Effector memory CD8-positive, alpha-beta T cell (primary cell): ENCODE results near the gene CLSTN1.
"Not testable (repeated sequence)": the region's sequence is repeated elsewhere in the genome, so short reads cannot be mapped to it uniquely, and the experiment has no call there.

Source experiments
- ATAC-seq: fragments of 150-1000 bp; cut with Tn5 transposase; replicated peaks from 2 replicates; pipeline ENCODE4 v1.10.0; 2021; ENCODE audit warnings: mild to moderate bottlenecking, moderate library complexity
- DNase-seq, 3 experiments: peaks; one replicate each; pipeline ENCODE4 v3.0.0; 2021
- H3K27ac Mint-ChIP-seq, 2 donors: one replicate each; pipeline ENCODE4 v1.8.0; 2022; ENCODE audit warnings: mild to moderate bottlenecking in 2 of 2, mixed read lengths in 2 of 2, moderate library complexity in 2 of 2
- H3K27me3 Mint-ChIP-seq, 2 donors: one replicate each; pipeline ENCODE4 v1.8.0; 2022; ENCODE audit warnings: mixed read lengths in 2 of 2
- H3K36me3 Mint-ChIP-seq: one replicate; pipeline ENCODE4 v1.8.0; 2022; ENCODE audit warnings: mild to moderate bottlenecking, moderate library complexity, mixed read lengths; ENCODE audit not compliant: insufficient read depth
- H3K4me1 Mint-ChIP-seq, 2 donors: one replicate each; pipeline ENCODE4 v1.8.0; 2022; ENCODE audit warnings: low read depth in 2 of 2, mixed read lengths in 2 of 2
- H3K4me3 Mint-ChIP-seq, 2 donors: one replicate each; pipeline ENCODE4 v1.8.0; 2022; ENCODE audit warnings: mild to moderate bottlenecking in 2 of 2, mixed read lengths in 2 of 2, moderate library complexity in 2 of 2
- H3K9me3 Mint-ChIP-seq, 2 donors: one replicate each; pipeline ENCODE4 v1.8.0; 2022; ENCODE audit warnings: mixed read lengths in 2 of 2

Gene CLSTN1

GRCh38 chr1:9814619-9815018 lies 9.1 kb downstream of the CLSTN1 start:
- DNase-seq (no peak), ATAC-seq (no peak)
- peaks cover 10% of the 10 kb centered on the region for H3K36me3 Mint-ChIP-seq
- H3K9me3 Mint-ChIP-seq = no peaks in the 10 kb centered on the region
- no peaks in the 10 kb centered on the region for H3K27me3 Mint-ChIP-seq
- H3K27ac Mint-ChIP-seq = no peak overlapping the region
- H3K4me3 Mint-ChIP-seq = no peak overlapping the region
- H3K4me1 Mint-ChIP-seq = peaks cover 10 to 31% of the 10 kb centered on the region in 2 donors

GRCh38 chr1:9811239-9811966 lies 12.4 kb downstream of the CLSTN1 start:
- peaks cover 30 to 45% of the 10 kb centered on the region in 2 donors for H3K4me1 Mint-ChIP-seq
- no peaks in the 10 kb centered on the region for H3K9me3 Mint-ChIP-seq
- H3K4me3 Mint-ChIP-seq = no peak overlapping the region
- no peaks in the 10 kb centered on the region for H3K27me3 Mint-ChIP-seq
- H3K36me3 Mint-ChIP-seq = peaks cover 14% of the 10 kb centered on the region
- ATAC-seq (no peak), DNase-seq (no peak)
- H3K27ac Mint-ChIP-seq = peak overlapping the region in 1 of 2 donors; percentile 25

- Mint-ChIP-seq H3K27me3 (no peaks in the 10 kb centered on the region), H3K36me3 (peaks cover 14% of the 10 kb centered on the region), H3K27ac (peak overlapping the region; percentile 74 to 91), H3K9me3 (no peaks in the 10 kb centered on the region), H3K4me1 (peaks cover 29 to 42% of the 10 kb centered on the region in 2 donors), H3K4me3 (no peak overlapping the region)
- ATAC-seq = no peak
- DNase-seq = no peak
Observed at GRCh38 chr1:9809100-9809510, 14.7 kb downstream of the CLSTN1 start.

GRCh38 chr1:9808459-9808858 lies 15.3 kb downstream of the CLSTN1 start:
- H3K4me3 Mint-ChIP-seq = no peak overlapping the region
- H3K4me1 Mint-ChIP-seq = peaks cover 26 to 38% of the 10 kb centered on the region in 2 donors
- H3K27me3 Mint-ChIP-seq = no peaks in the 10 kb centered on the region
- peak overlapping the region; percentile 74 to 91 for H3K27ac Mint-ChIP-seq
- peaks cover 9% of the 10 kb centered on the region for H3K36me3 Mint-ChIP-seq
- DNase-seq (no peak), ATAC-seq (no peak)
- H3K9me3 Mint-ChIP-seq = no peaks in the 10 kb centered on the region

- H3K27me3 Mint-ChIP-seq = no peaks in the 10 kb centered on the region
- no peak for ATAC-seq
- no peak for DNase-seq
- H3K4me3 Mint-ChIP-seq = no peak overlapping the region
- H3K36me3 Mint-ChIP-seq = peaks cover 4% of the 10 kb centered on the region
- peak overlapping the region in 1 of 2 donors; percentile 10 for H3K27ac Mint-ChIP-seq
- no peaks in the 10 kb centered on the region for H3K9me3 Mint-ChIP-seq
- H3K4me1 Mint-ChIP-seq = peaks cover 30 to 38% of the 10 kb centered on the region in 2 donors
Observed at GRCh38 chr1:9807541-9807940, 16.2 kb downstream of the CLSTN1 start.

- ATAC-seq, H3K9me3 Mint-ChIP-seq, H3K4me3 Mint-ChIP-seq, DNase-seq, H3K36me3 Mint-ChIP-seq, H3K27me3 Mint-ChIP-seq: not testable (repeated sequence)
- Mint-ChIP-seq H3K27ac (peak overlapping the region in 1 of 2 donors; percentile 46), H3K4me1 (peaks cover 34 to 44% of the 10 kb centered on the region in 2 donors)
Observed at GRCh38 chr1:9805972-9806371, 17.8 kb downstream of the CLSTN1 start.

- no peak for ATAC-seq
- H3K4me1 Mint-ChIP-seq = peaks cover 35 to 44% of the 10 kb centered on the region in 2 donors
- no peak overlapping the region for H3K4me3 Mint-ChIP-seq
- peak overlapping the region in 1 of 2 donors; percentile 28 for H3K27ac Mint-ChIP-seq
- peaks cover 4% of the 10 kb centered on the region for H3K36me3 Mint-ChIP-seq
- DNase-seq = no peak
- H3K27me3 Mint-ChIP-seq = no peaks in the 10 kb centered on the region
- no peaks in the 10 kb centered on the region for H3K9me3 Mint-ChIP-seq
Observed at GRCh38 chr1:9805006-9805508, 18.7 kb downstream of the CLSTN1 start.

GRCh38 chr1:9803003-9803918 lies 20.5 kb downstream of the CLSTN1 start:
- H3K27ac Mint-ChIP-seq = peak overlapping the region in 1 of 2 donors; percentile 54
- not testable (repeated sequence) for H3K36me3 Mint-ChIP-seq, H3K27me3 Mint-ChIP-seq, H3K9me3 Mint-ChIP-seq, ATAC-seq, H3K4me3 Mint-ChIP-seq, DNase-seq
- peaks cover 31 to 42% of the 10 kb centered on the region in 2 donors for H3K4me1 Mint-ChIP-seq

GRCh38 chr1:9801909-9802308 lies 21.9 kb downstream of the CLSTN1 start:
- Mint-ChIP-seq H3K36me3 (peaks cover 3% of the 10 kb centered on the region), H3K27me3 (no peaks in the 10 kb centered on the region), H3K4me3 (no peak overlapping the region), H3K4me1 (peaks cover 33 to 47% of the 10 kb centered on the region in 2 donors), H3K27ac (peak overlapping the region; percentile 45 to 54), H3K9me3 (no peaks in the 10 kb centered on the region)
- ATAC-seq = no peak
- no peak for DNase-seq

GRCh38 chr1:9798236-9799130 lies 25.3 kb downstream of the CLSTN1 start:
- Mint-ChIP-seq H3K4me1 (peaks cover 39 to 55% of the 10 kb centered on the region in 2 donors), H3K36me3 (peaks cover 3% of the 10 kb centered on the region), H3K27ac (peak overlapping the region; percentile 93 to 97), H3K4me3 (peak overlapping the region; percentile 79 to 87), H3K9me3 (no peaks in the 10 kb centered on the region), H3K27me3 (no peaks in the 10 kb centered on the region)
- DNase-seq (no peak), ATAC-seq (no peak)

- peak overlapping the region in 1 of 2 donors; percentile 16 for H3K4me3 Mint-ChIP-seq
- no peak for ATAC-seq
- H3K27me3 Mint-ChIP-seq = no peaks in the 10 kb centered on the region
- H3K4me1 Mint-ChIP-seq = peaks cover 43 to 58% of the 10 kb centered on the region in 2 donors
- peaks cover 3% of the 10 kb centered on the region for H3K36me3 Mint-ChIP-seq
- no peak for DNase-seq
- H3K27ac Mint-ChIP-seq = peak overlapping the region; percentile 13 to 93
- H3K9me3 Mint-ChIP-seq = no peaks in the 10 kb centered on the region
Observed at GRCh38 chr1:9797049-9797448, 26.7 kb downstream of the CLSTN1 start.

GRCh38 chr1:9794081-9794480 lies 29.7 kb downstream of the CLSTN1 start:
- Mint-ChIP-seq H3K4me1 (peaks cover 34 to 41% of the 10 kb centered on the region in 2 donors), H3K36me3 (peaks cover under 1% of the 10 kb centered on the region), H3K4me3 (no peak overlapping the region), H3K27me3 (no peaks in the 10 kb centered on the region), H3K9me3 (no peaks in the 10 kb centered on the region), H3K27ac (peak overlapping the region in 1 of 2 donors; percentile 51)
- no peak for ATAC-seq
- no peak for DNase-seq

GRCh38 chr1:9793291-9793690 lies 30.5 kb downstream of the CLSTN1 start:
- Mint-ChIP-seq H3K9me3 (no peaks in the 10 kb centered on the region), H3K27ac (peak overlapping the region in 1 of 2 donors; percentile 88), H3K4me3 (no peak overlapping the region), H3K27me3 (no peaks in the 10 kb centered on the region), H3K36me3 (no peaks in the 10 kb centered on the region), H3K4me1 (peaks cover 30 to 33% of the 10 kb centered on the region in 2 donors)
- DNase-seq (no peak), ATAC-seq (no peak)
